ENCODE results near the gene NRXN3.

- TF ChIP-seq, protein P1, sequence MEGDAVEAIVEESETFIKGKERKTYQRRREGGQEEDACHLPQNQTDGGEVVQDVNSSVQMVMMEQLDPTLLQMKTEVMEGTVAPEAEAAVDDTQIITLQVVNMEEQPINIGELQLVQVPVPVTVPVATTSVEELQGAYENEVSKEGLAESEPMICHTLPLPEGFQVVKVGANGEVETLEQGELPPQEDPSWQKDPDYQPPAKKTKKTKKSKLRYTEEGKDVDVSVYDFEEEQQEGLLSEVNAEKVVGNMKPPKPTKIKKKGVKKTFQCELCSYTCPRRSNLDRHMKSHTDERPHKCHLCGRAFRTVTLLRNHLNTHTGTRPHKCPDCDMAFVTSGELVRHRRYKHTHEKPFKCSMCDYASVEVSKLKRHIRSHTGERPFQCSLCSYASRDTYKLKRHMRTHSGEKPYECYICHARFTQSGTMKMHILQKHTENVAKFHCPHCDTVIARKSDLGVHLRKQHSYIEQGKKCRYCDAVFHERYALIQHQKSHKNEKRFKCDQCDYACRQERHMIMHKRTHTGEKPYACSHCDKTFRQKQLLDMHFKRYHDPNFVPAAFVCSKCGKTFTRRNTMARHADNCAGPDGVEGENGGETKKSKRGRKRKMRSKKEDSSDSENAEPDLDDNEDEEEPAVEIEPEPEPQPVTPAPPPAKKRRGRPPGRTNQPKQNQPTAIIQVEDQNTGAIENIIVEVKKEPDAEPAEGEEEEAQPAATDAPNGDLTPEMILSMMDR (IDR thresholded peaks at IDR 0.05): no peak
- TF ChIP-seq POLR2A (IDR thresholded peaks at IDR 0.05): no peak
Observed at GRCh38 chr14:79573486-79573885, 1403.3 kb downstream of the NRXN3 start.

Data from body of pancreas (tissue), 4 donors.